HepG2 (cell line): ENCODE results near the gene ALPI. TPM values are rescaled to one million over a fixed set of nuclear protein-coding genes. Genes with fewer than 3 reads are reported as not detected.

Experiments used
- ATAC-seq: fragments of 200-7000 bp; cut with Tn5 transposase; 3 replicates; pipeline ENCODE4 v1.9.1; 2020; ENCODE audit warnings: mild to moderate bottlenecking, moderate library complexity
- BruUV-seq: library from RNA; stranded (reverse); fragments of 400-500 nt; replicated peaks from 2 replicates; lab custom pipeline; 2021; lab: Mats Ljungman, UMichigan
- CTCF ChIA-PET: fragments of 300-600 bp; formaldehyde crosslinking; extraction: SDS; loops from one replicate; lab custom pipeline; 2021; ENCODE audit warnings: low total read pairs, inconsistent platforms, low intra/inter-chr PET ratio; lab: Yijun Ruan, JAX
- POLR2A ChIA-PET: fragments of 350-600 bp; sonication (Branson Sonifier 250); formaldehyde crosslinking; loops from one replicate; lab custom pipeline; 2020; ENCODE audit warnings: antibody characterized with exemption, inconsistent platforms; lab: Yijun Ruan, JAX
- DNase-seq: peaks from one replicate; pipeline ENCODE4 v3.0.0-alpha.2; 2015; ENCODE audit warnings: low spot score
- FAIRE-seq: peaks from 3 replicates; lab custom pipeline; 2011; peaks lifted over from hg19 to GRCh38; lab: Jason Lieb, UNC
- H2AFZ ChIP-seq: one replicate; pipeline ENCODE4 v1.6.1; 2011; ENCODE audit warnings: low read length, inconsistent platforms
- H3K27ac ChIP-seq: fragments of 300-600 bp; 3 replicates; pipeline ENCODE4 v1.8.0; 2011; ENCODE audit warnings: mixed run types, mild to moderate bottlenecking, mixed read lengths, low read length, inconsistent platforms; ENCODE audit not compliant: insufficient read depth; ENCODE audit errors: extremely low read length
- H3K27me3 ChIP-seq, 2 experiments: fragments of 200-600 bp in 1 of 2; 2 replicates in 1 of 2; 3 replicates in 1 of 2; pipeline versions ENCODE4 v1.6.0 to v1.8.0; 2011; ENCODE audit warnings: low read length in 2 of 2, mild to moderate bottlenecking in 2 of 2, moderate library complexity in 2 of 2, inconsistent platforms in 1 of 2; ENCODE audit not compliant: insufficient read depth in 2 of 2, control insufficient read depth in 1 of 2
- H3K36me3 ChIP-seq, 2 experiments: fragments of 200-600 bp in 1 of 2; replicated peaks in 1 of 2; 2 replicates in 1 of 2; 3 replicates in 1 of 2; pipeline versions ENCODE4 v1.5.1 to v1.8.0; 2011; ENCODE audit warnings: low read length in 2 of 2, inconsistent platforms in 1 of 2; ENCODE audit not compliant: insufficient read depth in 2 of 2, control insufficient read depth in 1 of 2
- H3K4me1 ChIP-seq: 2 replicates; pipeline ENCODE4 v1.5.1; 2012; ENCODE audit warnings: low read length, inconsistent platforms; ENCODE audit not compliant: insufficient read depth
- H3K4me2 ChIP-seq: 2 replicates; pipeline ENCODE4 v1.6.0; 2011; ENCODE audit warnings: low read depth, low read length, inconsistent platforms
- H3K4me3 ChIP-seq, 3 experiments: fragments of 200-600 bp in 1 of 3; sonication (generic), shearing (Covaris generic) in 1 of 3; replicated peaks in 1 of 3; 2 replicates each; pipeline ENCODE4 v1.5.1; 2011 to 2016; ENCODE audit warnings: low read length in 3 of 3, inconsistent platforms in 2 of 3, low read depth in 2 of 3, mild to moderate bottlenecking in 2 of 3, control low read depth in 1 of 3, mixed read lengths in 1 of 3; ENCODE audit not compliant: insufficient read depth in 1 of 3
- H3K79me2 ChIP-seq: one replicate; pipeline ENCODE4 v1.6.1; 2011; ENCODE audit warnings: low read length, inconsistent platforms; ENCODE audit not compliant: insufficient read depth
- H3K9ac ChIP-seq: 2 replicates; pipeline ENCODE4 v1.6.0; 2011; ENCODE audit warnings: mild to moderate bottlenecking, low read depth, low read length, inconsistent platforms; ENCODE audit not compliant: insufficient read depth
- H3K9me3 ChIP-seq: 2 replicates; pipeline ENCODE4 v1.5.1; 2012; ENCODE audit warnings: mild to moderate bottlenecking, low read length
- H4K20me1 ChIP-seq: 2 replicates; pipeline ENCODE4 v1.6.0; 2011; ENCODE audit warnings: inconsistent platforms, mild to moderate bottlenecking, low read length, moderate library complexity; ENCODE audit not compliant: insufficient read depth
- CREB1 ChIP-seq, 2 experiments: fragments of 450-650 bp in 1 of 2; IDR thresholded peaks; 2 replicates each; pipeline ENCODE4 v1.6.1; 2016 to 2017; ENCODE audit warnings: control low read depth in 1 of 2, mild to moderate bottlenecking in 1 of 2, missing compliant biosample characterization in 1 of 2, missing genetic modification characterization in 1 of 2
- DRAP1 ChIP-seq: IDR thresholded peaks from 2 replicates; pipeline ENCODE4 v1.6.1; 2016; ENCODE audit warnings: missing genetic modification reagents, missing compliant biosample characterization
- ELF4 ChIP-seq: sonication (generic); formaldehyde crosslinking; IDR thresholded peaks from 2 replicates; pipeline ENCODE4 v1.5.0; 2020; ENCODE audit warnings: missing genetic modification reagents, mild to moderate bottlenecking, moderate library complexity, borderline replicate concordance
- HNRNPUL1 ChIP-seq: fragments of 200-400 bp; formaldehyde crosslinking; IDR thresholded peaks from 2 replicates; pipeline ENCODE4 v1.6.1; 2017; ENCODE audit warnings: low read depth, mild to moderate bottlenecking, low read length, moderate library complexity
- MXD1 ChIP-seq: sonication (generic); formaldehyde crosslinking; IDR thresholded peaks from 2 replicates; pipeline ENCODE4 v1.4.0; 2020; ENCODE audit warnings: mild to moderate bottlenecking, missing genetic modification reagents
- NR2C2 ChIP-seq: sonication (generic); formaldehyde crosslinking; IDR thresholded peaks from 2 replicates; pipeline ENCODE4 v1.4.0; 2020; ENCODE audit warnings: missing genetic modification reagents, mild to moderate bottlenecking, moderate library complexity, borderline replicate concordance
- PHF5A ChIP-seq: IDR thresholded peaks from one replicate; pipeline ENCODE4 v1.6.1; 2018; ENCODE audit warnings: low read depth, missing genetic modification reagents; ENCODE audit not compliant: unreplicated experiment
- SNAPC4 ChIP-seq: sonication (generic); formaldehyde crosslinking; IDR thresholded peaks from 2 replicates; pipeline ENCODE4 v1.4.0; 2020; ENCODE audit warnings: mild to moderate bottlenecking, missing genetic modification reagents
- ZNF160 ChIP-seq: sonication (generic); formaldehyde crosslinking; IDR thresholded peaks from 2 replicates; pipeline ENCODE4 v1.8.0; 2022; ENCODE audit warnings: mild to moderate bottlenecking, inconsistent platforms, missing genetic modification reagents
- ZNF343 ChIP-seq: sonication (generic); formaldehyde crosslinking; IDR thresholded peaks from 2 replicates; pipeline ENCODE4 v1.4.0; 2020; ENCODE audit warnings: mild to moderate bottlenecking, missing genetic modification reagents
- WGBS: methylation state at CpG from one replicate; pipeline ENCODE4 v1.1.6; 2017; ENCODE audit warnings: low lambda C conversion rate; 5-methylcytosine and 5-hydroxymethylcytosine counted together
- in situ Hi-C: cut with HindIII; loops from 2 replicates; pipeline ENCODE4 v1.10.0; 2017; ENCODE audit warnings: low pct_unique_long_range_greater_than_20kb; ENCODE audit not compliant: extremely low pct_ligation_motif_present
- intact Hi-C: fragments of 100-400 bp; cut with micrococcal nuclease; formaldehyde crosslinking; loops from one replicate; pipeline ENCODE4 v1.10.0; 2022; ENCODE audit not compliant: unreplicated experiment
- polyA plus RNA-seq, 8 experiments: library from polyadenylated mRNA; depleted of rRNA in 3 of 8; stranded (reverse) in 7 of 8; unstranded in 1 of 8; fragments of >200 nt; fragmentation: Illumina TruSeq in 4 of 8; extraction: Trizol in 4 of 8; gene quantifications; 2 replicates each; pipeline versions ENCODE4 v1.2.1 to v1.2.3, GENCODE V29; 2011 to 2016; ENCODE audit warnings: low read depth in 4 of 8, missing spikeins in 1 of 8, mixed read lengths in 1 of 8; ENCODE audit not compliant: insufficient read depth in 1 of 8
- total RNA-seq, 5 experiments: library from RNA; depleted of rRNA; stranded (reverse); fragments of >200 nt; fragmentation: Illumina TruSeq; extraction: Trizol; gene quantifications; 2 replicates each; pipeline ENCODE4 v1.2.3, GENCODE V29; 2016; ENCODE audit warnings: low read depth in 1 of 5

ALPI gene
- total and polyA plus RNA-seq, 2 of the 13 experiments (the other 11 are each of a cell fraction or from before 2014, with no cell fraction given), result not detected

- TF ChIP-seq CREB1 (IDR thresholded peaks at IDR 0.05), result no peak
- TF ChIP-seq CREB1 (CRISPR knock-in tag; IDR thresholded peaks at IDR 0.05), result no peak
- TF ChIP-seq MXD1, result no peak
- no peak for TF ChIP-seq ZNF160 (CRISPR knock-in tag)
- TF ChIP-seq ZNF343 (CRISPR knock-in tag), result no peak
- no peak for TF ChIP-seq HNRNPUL1
- no peak for TF ChIP-seq NR2C2 (CRISPR knock-in tag)
- TF ChIP-seq, all 625 proteins: peak for 0
These were observed 38.6 kb downstream of the ALPI start (continued) for GRCh38 chr2:232494542-232494941.

DNA sequence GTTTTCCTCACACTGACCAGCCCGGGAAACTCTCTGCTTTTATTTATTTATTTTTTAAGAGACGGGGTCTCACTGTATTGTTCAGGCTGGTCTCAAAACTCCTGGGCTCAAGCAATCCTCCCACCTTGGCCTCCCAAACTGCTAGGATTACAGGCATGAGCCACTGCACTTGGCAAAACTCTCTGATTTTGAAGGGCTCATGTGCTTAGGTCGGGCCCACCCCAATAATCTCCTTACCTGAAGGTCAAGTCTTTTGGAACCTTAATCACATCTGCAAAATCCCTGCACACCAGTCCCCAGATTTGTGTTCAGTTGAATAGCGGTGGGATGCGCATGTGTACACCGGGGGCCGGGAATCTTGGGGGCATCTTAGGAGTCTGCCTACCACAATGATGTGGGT is 39.3 kb downstream of the ALPI start:
- Histone ChIP-seq H4K20me1 (no peaks in the 10 kb centered on the region), H3K9ac (no peak overlapping the region), H3K27ac (no peak overlapping the region), H3K4me2 (no peak overlapping the region), H3K4me1 (no peaks in the 10 kb centered on the region), H3K4me3 (no peak overlapping the region), H2AFZ (no peak overlapping the region), H3K9me3 (no peaks in the 10 kb centered on the region), H3K79me2 (no peaks in the 10 kb centered on the region), H3K36me3 (no peaks in the 10 kb centered on the region), H3K27me3 (peaks cover 21 to 90% of the 10 kb centered on the region in 2 experiments)
- 30% methylated on average over 7 of the region's 7 CpGs for WGBS
- FAIRE-seq (no peak), ATAC-seq (no peak), DNase-seq (no peak)
- no TSS peak for BruUV-seq
- TF ChIP-seq DRAP1 (CRISPR knock-in tag), result no peak
- no peak for TF ChIP-seq SNAPC4 (CRISPR knock-in tag)
- TF ChIP-seq ELF4 (CRISPR knock-in tag), result no peak
- TF ChIP-seq PHF5A (CRISPR knock-in tag), result no peak
- intact Hi-C loops, result no loop called here
- in situ Hi-C loops, result no loop called here
- POLR2A ChIA-PET, result no interaction called here
- CTCF ChIA-PET, result no interaction called here
